Iris pigment epithelial cell (primary cell): Measurements from ENCODE around the gene SPACA9.

Experiments used
- DNase-seq: peaks from one replicate; pipeline ENCODE4 v3.0.0-alpha.2; 2011; ENCODE audit warnings: low read depth

The SPACA9 gene

DNA sequence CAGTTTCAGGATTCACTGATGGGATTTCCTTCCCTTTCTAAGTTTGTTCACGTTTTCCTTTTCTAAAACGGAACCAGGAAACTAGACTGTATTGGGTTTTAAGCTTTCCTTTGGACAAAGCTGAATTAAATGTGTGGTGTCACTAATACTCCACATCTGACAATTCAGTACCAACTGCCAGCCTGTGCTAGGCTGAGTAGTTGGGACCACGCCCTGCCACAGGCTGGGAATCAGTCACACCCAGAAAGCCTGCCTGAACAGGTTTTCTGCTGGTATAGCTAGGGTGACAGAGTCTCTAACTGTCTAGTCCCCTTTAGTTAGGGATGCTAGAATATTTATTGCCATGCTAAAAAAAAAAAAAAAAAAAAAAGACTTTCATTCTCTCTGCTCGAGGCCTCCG lies 15.6 kb downstream of the SPACA9 start:
- DNase-seq: no peak

DNA sequence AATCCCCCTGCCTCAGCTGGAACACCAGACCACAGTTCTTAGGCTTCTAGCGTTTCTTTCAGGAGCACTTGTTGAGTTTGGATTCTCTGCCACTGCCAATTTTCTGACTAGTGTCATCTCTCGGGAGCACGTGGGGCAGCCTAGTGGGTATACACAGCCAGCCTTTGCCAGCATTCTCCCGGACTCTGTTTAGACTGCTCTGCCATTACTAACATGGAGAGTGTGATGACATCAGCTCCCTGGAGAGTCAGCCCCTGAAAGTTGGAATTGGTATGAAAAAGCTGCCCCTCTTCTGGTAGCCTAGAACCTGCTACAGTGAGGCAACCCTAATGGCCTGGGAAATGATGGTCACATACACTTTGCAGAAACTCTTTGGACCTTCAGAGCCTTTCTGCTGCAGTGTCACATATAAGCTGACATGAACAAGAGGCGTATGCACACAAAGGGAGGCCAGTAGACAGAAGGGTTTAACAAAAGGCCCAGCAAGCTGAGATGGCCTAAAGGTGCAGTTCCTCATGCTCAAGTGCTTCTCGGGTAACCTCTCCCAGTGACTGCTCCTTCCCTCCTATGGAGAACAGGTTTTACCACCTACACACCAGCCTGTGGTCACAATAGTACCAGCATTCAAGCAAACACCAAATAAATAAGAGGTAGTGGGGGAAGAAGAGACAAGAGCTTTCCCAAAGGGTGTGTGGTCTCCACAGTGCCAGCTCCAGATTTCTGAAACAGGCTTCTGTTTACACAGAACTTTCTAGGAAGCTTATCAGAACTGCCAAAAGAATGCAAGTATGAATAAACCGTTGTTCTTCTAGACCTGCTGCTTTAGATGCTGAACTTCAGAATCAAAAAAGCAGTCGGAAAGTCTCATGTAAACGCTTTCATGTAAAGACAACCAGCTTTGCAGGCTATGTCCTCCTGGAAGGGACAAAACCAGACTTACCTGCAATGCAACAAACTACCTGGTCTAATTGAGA lies 16.5 kb downstream of the SPACA9 start:
- no peak for DNase-seq

DNA sequence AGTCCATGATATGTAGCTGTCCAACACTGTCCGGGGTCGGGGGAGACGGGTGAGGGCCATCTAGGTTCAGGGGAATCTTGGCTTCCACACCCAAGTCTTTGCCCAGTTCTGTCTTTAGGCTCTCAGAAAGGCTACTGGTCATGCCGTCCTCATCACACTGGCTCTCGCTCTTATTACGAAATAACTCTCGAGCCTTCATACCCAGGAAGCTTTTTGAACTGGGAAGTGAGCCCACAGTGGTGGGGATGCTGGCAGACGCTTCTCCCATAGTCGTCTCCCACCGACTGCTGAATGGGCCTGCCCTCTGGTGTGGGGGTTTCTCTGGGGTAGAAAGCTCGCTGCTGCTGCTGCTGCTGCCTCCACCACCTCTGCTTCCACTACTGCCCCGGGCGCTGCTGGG lies 17.6 kb downstream of the SPACA9 start:
- no peak for DNase-seq

DNA sequence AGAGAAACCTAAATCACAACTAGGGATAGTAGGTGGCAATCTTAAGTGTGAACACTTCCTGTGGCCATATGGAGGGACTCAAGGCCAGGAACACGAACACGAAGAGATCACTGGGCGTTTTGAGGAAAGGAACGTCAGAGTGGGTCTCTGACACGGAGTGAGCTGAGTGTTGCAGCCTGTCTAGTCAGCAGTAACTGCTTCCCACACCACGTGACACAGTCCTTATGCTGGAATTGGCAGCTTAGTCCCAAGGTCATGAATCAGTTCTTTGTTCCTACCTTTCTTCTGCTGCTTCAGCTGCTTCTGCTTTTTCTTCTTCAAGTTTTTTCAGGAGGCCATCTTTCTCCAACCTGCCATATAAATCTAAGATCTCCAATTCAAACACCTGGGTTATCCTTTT lies 18.2 kb downstream of the SPACA9 start:
- no peak for DNase-seq

DNA sequence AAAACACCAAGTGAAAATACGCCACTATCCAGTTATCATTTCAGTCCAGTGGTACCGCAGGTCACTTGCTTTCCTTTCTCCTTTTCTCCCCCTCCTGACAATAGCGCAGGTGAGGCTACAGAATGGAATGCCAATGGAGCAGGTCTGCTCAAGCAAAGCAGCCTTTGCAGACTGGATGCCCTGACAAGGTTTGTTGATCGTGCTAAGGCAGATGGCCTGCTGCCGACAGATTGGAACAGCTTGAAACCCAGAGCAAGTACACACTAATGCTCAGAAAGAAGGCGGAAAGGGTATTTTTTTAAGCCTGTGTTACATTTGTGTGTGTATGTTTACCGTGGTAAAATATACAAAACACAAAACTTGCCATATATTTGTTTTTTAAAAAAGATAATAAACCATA lies 19.4 kb downstream of the SPACA9 start:
- DNase-seq: no peak

DNA sequence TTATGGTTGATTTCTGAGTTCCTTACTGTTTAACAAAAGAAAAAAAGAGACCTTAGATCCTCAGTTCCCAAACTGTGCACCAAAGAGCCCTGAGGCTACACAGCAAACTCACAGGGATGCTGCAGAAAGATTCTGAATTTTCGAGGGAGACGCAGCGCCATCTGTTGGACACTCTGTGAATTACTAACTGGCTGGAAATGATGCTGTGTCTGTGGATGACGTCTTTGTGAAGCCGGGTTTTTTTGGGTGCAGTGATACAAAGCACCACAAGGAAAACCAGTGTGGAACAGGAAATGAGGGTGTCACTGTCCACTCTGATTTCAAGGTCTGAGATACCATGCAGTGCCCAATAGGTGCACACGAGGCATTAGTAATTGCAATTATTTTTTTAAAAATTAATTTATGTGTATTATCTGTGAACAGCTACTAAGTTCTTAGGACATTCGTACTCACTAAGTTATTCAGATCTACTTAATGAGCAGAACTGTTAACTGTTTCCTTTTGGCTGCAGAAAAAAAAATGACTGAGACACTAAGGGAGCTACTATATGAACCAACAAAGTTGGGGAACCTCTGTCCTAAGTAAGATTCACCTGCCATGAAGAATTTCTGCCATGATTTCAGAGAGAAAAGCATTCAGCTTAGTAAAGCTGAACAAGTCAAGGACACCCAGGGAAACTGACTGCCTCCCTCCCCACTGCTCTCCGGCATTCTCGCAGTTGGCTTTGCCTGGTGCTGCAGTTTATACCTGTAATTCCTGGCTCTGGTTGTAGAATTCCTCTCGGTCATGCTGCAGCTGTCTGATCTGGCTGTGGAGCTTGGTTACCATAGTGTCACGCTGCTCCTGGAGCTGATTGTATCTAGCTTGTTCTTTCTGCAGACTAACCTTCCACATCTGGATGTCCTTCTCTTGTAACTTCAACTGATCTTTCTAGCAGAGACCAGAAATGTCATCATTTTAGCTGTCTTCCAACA lies 23.4 kb downstream of the SPACA9 start:
- DNase-seq: peak; percentile 77

DNA sequence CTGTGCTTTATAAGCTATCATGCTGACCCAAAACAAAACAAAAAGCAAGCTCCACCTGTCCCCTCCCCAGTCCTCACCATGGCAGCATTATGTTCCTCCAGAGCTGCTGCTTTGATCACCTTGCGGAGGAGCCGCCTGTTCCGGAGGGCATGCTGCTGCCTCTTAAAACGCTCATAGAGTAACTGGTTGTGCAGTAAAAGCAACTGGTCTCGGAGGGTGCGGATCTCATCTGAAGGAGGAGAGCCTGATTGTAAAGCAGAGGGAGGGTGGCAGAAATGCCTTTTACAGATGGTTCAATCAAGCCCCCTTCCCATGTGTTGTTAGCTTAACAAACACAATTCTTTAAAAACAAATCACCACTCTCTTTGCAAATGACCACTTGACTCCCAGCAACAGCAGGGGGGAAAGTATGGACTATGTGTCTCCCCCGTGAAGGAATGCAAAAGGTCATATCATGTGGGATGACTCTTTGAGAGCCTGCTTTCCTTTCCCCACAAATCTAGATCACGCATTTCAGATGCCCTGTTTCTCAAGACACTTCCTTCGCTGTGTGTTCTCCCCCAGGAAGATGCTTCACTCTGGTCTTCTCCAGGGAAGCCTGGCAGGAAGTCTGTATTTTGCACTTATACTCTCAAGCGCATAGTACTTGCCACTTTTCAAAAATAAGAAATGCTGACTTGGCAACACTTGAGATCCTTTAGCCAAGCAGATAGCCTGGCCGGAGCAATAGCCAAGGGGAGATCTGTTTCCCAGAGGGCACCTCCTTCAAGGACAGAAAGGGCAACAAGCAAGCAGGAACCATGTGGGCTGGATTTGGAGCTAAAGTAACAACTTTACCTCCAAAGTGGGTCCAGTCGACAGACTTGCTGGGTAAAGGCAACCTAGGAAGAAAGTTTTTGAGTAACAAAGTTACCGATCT lies 25.1 kb downstream of the SPACA9 start:
- no peak for DNase-seq

DNA sequence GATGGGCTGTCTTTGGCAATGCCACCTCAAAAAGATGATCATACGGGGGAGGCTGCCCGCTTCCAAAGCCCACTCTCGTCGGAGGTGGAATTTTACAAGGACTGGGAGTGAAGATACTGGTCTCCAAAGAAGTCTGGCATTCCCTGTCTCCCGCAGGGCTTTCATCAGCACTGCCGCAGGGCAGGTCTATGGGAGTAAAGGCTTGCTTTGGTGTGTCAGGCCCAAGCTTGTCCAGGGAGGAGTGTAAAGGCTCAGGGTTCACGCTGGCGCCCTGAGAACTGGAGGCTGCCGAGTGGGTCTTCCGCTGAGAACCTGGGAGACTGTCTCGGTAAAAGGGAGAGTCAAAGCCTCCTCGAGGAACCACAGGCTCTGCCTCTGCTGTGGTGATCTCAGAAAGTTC lies 27.0 kb downstream of the SPACA9 start:
- no peak for DNase-seq

DNA sequence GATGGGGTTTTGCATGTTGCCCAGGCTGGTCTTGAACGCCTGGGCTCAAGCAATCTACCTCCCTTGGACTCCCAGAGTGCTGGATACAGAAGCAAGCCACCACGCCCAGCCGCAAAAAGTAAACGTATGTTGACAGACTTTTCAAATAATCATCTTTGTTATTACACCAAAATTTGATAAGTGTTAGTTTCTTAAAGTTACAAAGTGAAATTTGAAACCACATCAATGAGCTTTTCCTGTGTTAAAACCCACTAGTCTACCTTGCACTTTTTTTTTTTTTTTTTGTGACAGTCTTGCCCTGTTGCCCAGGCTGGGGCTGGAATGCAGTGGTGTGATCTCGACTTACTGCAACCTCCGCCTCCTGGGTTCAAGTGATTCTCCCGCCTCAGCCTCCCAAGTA lies 29.9 kb downstream of the SPACA9 start:
- no peak for DNase-seq

DNA sequence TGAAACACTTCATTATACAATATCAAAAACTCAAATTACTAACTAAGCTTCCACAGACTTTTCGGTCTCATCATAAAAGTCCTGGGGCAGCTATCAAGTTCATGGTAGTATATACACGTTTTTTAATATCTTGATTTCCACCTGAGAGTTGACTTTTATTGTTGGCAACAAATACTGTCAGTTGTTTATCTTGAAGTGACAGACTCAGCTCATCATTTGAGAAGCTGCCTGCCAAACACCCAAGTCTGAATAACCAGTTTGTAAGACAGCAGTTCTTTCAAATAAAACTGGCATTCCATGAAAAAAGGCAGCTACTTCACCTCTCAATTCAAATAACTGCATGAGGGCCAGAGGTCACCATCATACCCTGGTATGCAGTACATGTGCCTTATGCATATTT lies 30.6 kb downstream of the SPACA9 start:
- DNase-seq: no peak

DNA sequence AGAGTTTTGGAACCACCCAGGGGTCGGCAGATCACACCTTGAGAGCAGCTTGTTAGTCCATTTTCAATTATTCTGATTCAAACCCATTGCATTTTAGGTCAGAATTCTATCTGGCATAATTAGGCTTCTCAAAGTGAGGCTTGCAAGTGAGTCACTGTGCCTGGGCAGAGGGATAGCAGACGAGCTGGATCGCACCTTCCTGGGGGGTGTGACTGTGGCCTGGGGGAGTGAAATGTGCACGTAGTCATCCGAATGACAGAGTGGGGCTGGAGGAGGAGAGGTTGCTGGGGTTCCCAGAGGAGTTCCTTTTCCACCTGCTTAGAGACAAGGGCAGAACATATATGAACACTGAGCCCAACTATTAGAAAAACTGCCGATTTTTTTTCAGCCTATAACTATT lies 31.7 kb downstream of the SPACA9 start:
- no peak for DNase-seq

DNA sequence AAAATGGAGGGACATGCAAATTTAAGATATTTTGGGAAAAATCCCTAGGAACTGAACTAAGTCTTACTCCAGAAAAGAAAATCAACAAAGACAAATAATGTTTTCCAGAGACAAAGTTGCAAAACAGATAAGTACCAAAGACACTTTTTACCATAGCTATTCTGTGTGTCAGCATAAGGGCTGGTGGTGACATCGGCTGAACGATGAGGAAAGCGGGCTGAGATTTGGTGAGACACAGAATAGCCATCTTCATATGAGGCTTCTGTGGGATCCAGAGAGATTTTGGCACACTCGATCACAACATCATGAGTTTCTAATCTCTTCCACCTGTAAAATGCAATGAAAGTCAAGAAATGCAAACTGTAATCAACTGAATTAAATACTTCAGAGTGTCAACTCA lies 33.4 kb downstream of the SPACA9 start:
- no peak for DNase-seq

DNA sequence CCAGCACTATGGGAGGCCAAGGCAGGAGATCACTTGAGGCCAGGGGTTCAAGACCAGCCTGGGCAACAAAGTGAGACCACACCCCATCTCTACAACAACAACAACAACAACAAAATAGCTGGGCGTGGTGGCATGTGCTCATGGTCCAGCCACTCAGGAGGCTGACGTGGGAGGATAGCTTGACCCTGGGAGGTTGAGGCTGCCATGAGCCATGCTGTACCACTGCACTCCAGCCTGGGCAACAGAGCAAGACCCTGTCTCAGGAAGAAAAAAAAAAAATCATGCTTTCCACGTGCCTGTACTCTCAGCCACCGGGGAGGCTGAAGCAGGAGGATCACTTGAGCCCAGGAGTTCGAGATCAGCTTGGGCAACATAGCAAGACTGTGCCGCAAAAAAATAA lies 36.2 kb downstream of the SPACA9 start:
- DNase-seq: no peak

DNA sequence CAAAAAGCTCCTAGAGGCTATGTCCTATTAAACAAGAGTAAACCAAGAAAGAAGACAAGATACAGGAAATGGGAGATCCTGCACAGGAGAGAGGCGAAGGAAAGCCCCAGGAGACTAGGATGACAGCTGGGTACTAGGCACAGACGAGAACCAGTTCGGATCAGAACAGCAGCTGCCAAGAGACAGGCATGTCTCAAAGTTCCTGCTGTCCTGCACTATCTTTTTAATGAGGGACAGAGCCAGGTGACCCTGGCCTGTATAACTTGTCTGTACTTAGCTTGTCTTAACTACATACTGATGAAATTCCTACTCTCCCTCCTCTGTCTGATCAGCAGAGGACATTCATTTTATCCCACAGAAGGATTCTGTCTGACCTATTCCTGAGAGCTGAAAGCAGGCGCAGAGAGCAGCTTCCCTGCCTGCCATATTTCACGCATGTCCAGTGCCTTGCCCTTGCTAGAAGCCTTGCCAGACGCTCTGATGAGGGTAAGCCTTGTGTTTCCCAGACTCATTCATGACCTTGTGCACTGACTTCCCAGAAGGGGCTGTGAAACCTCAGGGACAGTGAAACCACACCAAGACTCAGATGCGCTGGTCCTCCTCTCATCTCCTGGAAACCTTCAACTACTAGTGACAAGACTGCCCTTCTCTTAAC lies 41.0 kb downstream of the SPACA9 start:
- no peak for DNase-seq

DNA sequence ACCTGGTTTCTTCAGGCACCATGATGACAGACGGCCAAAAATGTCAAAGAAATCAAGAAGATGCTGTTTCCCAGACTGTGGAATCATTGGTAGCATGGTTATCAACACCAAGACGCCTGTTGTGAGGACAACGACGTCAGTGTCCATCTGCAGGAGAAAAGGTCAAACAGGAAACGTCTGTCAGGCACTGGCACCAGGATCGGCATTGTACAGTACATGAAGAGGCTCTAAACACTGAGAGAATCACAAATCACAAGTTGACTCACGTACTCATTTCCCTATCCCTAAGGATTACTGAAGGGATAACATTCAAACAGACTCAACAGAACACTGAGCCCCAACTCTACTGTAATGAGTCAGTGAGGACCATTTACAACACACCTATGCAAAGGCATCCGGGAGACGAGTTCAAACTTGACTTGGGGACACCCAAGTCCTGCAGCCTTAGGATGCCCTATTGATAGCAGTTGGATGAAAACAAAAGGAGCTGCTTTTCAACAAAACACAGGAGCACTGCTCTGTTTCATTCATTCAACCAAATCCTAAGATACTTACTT lies 44.7 kb downstream of the SPACA9 start:
- DNase-seq: no peak

DNA sequence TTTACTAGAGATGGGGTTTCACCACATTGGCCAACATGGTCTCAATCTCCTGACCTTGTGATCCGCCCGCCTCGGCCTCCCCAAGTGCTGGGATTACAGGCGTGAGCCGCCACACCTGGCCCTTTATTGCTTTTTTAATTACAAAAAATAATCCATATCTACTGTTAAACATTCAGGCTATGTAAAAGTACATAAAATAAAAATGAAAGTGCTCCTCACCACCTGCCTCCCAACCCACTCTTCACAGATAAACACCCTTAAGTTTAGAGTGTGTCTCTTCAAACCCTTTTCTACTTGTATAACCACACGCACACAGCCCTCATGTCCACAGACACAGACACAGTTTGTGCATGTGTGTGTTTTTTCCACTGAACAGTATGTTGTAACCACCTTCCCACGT lies 49.0 kb downstream of the SPACA9 start:
- no peak for DNase-seq

DNA sequence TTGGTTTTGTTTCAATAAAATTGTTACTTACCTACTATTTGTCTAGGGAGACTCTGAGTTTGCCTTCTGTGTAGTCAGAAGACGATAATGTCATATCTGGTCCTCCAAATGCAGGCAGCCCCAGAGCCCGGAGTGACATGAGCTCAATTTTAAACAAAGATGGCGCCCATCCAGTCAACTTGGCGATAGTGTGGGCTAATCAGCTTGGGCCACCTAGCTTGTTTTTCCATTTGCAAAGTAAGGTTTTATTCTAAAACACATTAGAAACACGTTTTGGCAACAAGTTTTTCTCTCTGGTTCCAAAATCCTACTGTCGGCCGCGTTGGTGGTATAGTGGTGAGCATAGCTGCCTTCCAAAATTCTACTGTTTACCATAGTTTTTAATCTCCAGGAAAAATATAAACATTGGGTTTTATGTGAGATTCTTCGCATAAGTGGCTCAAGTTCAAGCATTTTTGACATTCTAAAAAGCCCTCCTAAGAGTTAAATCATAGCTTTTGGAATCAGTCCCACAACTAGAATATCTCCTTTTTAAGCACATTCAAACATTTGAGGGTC lies 52.6 kb downstream of the SPACA9 start:
- peak; percentile 45 for DNase-seq

DNA sequence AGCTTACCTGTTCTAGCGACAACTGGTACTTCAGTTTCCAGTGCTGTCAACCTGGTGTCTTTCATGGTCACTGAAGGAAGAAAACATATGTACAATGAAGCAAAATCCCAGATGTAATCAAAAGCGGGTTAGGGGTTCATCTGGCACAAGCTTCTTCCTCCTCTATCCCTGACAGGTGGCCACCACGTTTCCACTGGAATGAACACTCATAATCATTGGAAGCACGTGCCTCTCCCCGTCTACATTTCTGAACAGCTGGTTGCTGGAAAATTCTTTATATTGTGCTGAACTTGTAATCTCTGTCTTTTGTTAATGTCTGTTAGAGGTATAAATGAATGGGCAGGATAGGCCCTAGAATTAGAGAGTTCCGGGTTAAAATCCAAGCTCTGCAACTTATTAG lies 56.3 kb downstream of the SPACA9 start:
- no peak for DNase-seq

DNA sequence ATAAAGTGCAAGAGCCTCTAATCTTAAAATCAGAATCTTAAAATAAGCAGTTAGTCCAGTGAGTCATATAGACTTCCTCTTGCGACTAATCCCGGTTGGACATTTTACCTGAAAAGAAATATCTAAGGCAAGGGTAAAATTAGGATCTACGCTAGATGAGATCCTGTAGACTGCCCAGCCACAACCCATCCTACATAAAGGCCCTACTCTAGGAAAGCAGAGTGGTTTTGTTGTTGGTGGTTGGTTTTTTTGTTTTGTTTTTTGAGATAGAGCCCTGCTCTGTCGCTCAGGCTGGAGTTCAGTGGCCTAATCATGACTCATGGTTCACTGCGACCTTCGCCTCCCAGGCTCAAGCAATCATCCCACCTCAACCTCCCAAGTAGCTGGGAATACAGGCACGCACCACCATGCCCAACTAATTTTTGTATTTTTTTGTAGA lies 58.8 kb downstream of the SPACA9 start:
- DNase-seq: peak; percentile 36

DNA sequence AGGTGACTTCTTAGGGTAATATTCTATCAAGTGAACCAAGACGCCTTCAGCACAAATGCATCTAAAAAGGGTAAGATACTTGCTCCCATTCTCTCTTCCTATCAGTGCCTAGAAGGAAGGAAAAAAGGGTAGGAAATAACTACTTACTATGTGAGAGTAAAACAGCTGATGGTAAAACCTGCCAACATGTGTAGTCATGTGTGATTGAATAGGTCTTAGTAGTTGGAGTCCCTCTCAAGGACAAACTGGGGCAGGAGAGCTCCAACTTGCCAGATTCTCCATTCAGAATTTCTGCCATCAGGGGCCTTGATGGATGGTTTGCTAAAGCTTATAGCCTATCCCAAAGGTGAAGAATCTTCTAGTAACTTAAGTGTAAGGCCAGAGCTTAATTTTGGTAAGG lies 60.5 kb downstream of the SPACA9 start:
- no peak for DNase-seq
